Naive thymus-derived CD4-positive, alpha-beta T cell (primary cell): ENCODE results near the gene AMOTL1. TPM values are rescaled to one million over a fixed set of nuclear protein-coding genes. Genes with fewer than 3 reads are reported as not detected.

Experiments used
- ATAC-seq: fragments of 150-1000 bp; cut with Tn5 transposase; 2 replicates; pipeline ENCODE4 v1.10.0; 2021; ENCODE audit warnings: mild to moderate bottlenecking, moderate library complexity
- CTCF ChIA-PET: fragments of 350-600 bp; sonication (Branson Sonifier 250); formaldehyde crosslinking; loops from one replicate; lab custom pipeline; 2021; ENCODE audit warnings: antibody characterized with exemption; lab: Charles Lee
- POLR2A ChIA-PET: fragments of 350-600 bp; sonication (Branson Sonifier 250); formaldehyde crosslinking; loops from one replicate; lab custom pipeline; 2021; ENCODE audit warnings: antibody characterized with exemption, inconsistent platforms; lab: Charles Lee
- DNase-seq, 9 donors: peaks; one replicate each; pipeline versions ENCODE4 v3.0.0 to v3.0.0-alpha.2; 2020 to 2022; ENCODE audit warnings: mixed read lengths in 1 of 9
- H3K27ac ChIP-seq: one replicate; pipeline ENCODE4 v1.7.0; 2013; ENCODE audit warnings: mild to moderate bottlenecking, low read depth, low read length, moderate library complexity
- H3K27me3 ChIP-seq, 2 donors: one replicate each; pipeline ENCODE4 v1.7.0; 2013; ENCODE audit warnings: low read length in 2 of 2, mild to moderate bottlenecking in 2 of 2, moderate library complexity in 2 of 2; ENCODE audit not compliant: control insufficient read depth in 2 of 2, insufficient read depth in 2 of 2
- H3K36me3 ChIP-seq, 3 experiments: 1 replicate in 2 of 3; 2 replicates in 1 of 3; pipeline ENCODE4 v1.7.0; 2013; ENCODE audit warnings: low read length in 3 of 3, mild to moderate bottlenecking in 3 of 3, moderate library complexity in 1 of 3; ENCODE audit not compliant: insufficient read depth in 3 of 3, control insufficient read depth in 2 of 3
- H3K4me1 ChIP-seq, 2 donors: one replicate each; pipeline ENCODE4 v1.7.0; 2013; ENCODE audit warnings: low read length in 2 of 2, mild to moderate bottlenecking in 2 of 2, moderate library complexity in 1 of 2; ENCODE audit not compliant: control insufficient read depth in 2 of 2, insufficient read depth in 2 of 2
- H3K4me3 ChIP-seq: 2 replicates; pipeline ENCODE4 v1.7.0; 2013; ENCODE audit warnings: mild to moderate bottlenecking, low read length
- H3K9me3 ChIP-seq, 3 experiments: 1 replicate in 2 of 3; 2 replicates in 1 of 3; pipeline ENCODE4 v1.7.0; 2013; ENCODE audit warnings: low read length in 3 of 3; ENCODE audit not compliant: control insufficient read depth in 2 of 3
- H3K27ac Mint-ChIP-seq, 9 donors: one replicate each; pipeline ENCODE4 v1.8.0; 2020 to 2022; ENCODE audit warnings: mixed read lengths in 9 of 9, mild to moderate bottlenecking in 8 of 9, moderate library complexity in 5 of 9, inconsistent platforms in 2 of 9
- H3K27me3 Mint-ChIP-seq, 5 donors: one replicate each; pipeline ENCODE4 v1.8.0; 2021 to 2022; ENCODE audit warnings: mixed read lengths in 5 of 5, mild to moderate bottlenecking in 1 of 5
- H3K36me3 Mint-ChIP-seq, 5 donors: one replicate each; pipeline ENCODE4 v1.8.0; 2020 to 2022; ENCODE audit warnings: mixed read lengths in 5 of 5, mild to moderate bottlenecking in 3 of 5, inconsistent platforms in 1 of 5
- H3K4me1 Mint-ChIP-seq, 7 donors: one replicate each; pipeline ENCODE4 v1.8.0; 2020 to 2022; ENCODE audit warnings: mixed read lengths in 7 of 7, mild to moderate bottlenecking in 3 of 7, inconsistent platforms in 1 of 7
- H3K4me3 Mint-ChIP-seq, 10 donors: one replicate each; pipeline ENCODE4 v1.8.0; 2020 to 2022; ENCODE audit warnings: mild to moderate bottlenecking in 10 of 10, mixed read lengths in 10 of 10, moderate library complexity in 6 of 10, inconsistent platforms in 2 of 10
- H3K9me3 Mint-ChIP-seq, 11 donors: one replicate each; pipeline ENCODE4 v1.8.0; 2020 to 2022; ENCODE audit warnings: mixed read lengths in 11 of 11, mild to moderate bottlenecking in 4 of 11, inconsistent platforms in 1 of 11, moderate library complexity in 1 of 11
- intact Hi-C, 2 donors: fragments of 100-400 bp; cut with micrococcal nuclease; formaldehyde crosslinking; loops; one replicate each; pipeline ENCODE4 v1.15.1; 2023
- polyA plus RNA-seq, 2 donors: library from polyadenylated mRNA; unstranded; fragments of 300-500 nt; fragmentation: Illumina TruSeq; gene quantifications; one replicate each; pipeline ENCODE4 v1.2.3, GENCODE V29; 2021
- total RNA-seq, 6 experiments: library from RNA in 5 of 6; stranded (reverse) in 5 of 6; gene quantifications; 1 replicate in 5 of 6; 2 replicates in 1 of 6; pipeline ENCODE4 v1.2.3 and lab custom pipeline; 2021 to 2026

AMOTL1 gene
- total and polyA plus RNA-seq, 7 experiments from 2014 or later: 0.05 to 6.3 (median 0.27) TPM; not detected in 2

- H3K9me3 ChIP-seq: no peaks in the 10 kb centered on the region
- H3K27ac ChIP-seq: no peak overlapping the region
- intact Hi-C loops: no loop called here
- no peak overlapping the region for H3K4me3 ChIP-seq
- DNase-seq (no peak), ATAC-seq (no peak)
- Mint-ChIP-seq H3K27ac (no peak overlapping the region), H3K27me3 (peaks cover 45 to 74% (median 58%) of the 10 kb centered on the region in 5 donors), H3K9me3 (peaks cover 0 to 4% (median 0%) of the 10 kb centered on the region in 11 donors), H3K4me3 (no peak overlapping the region), H3K4me1 (peaks cover 0 to 14% (median 9%) of the 10 kb centered on the region in 7 donors), H3K36me3 (peaks cover 0 to 4% (median 0%) of the 10 kb centered on the region in 5 donors)
- POLR2A ChIA-PET: no interaction called here
- no peaks in the 10 kb centered on the region for H3K36me3 ChIP-seq
- H3K27me3 ChIP-seq: no peaks in the 10 kb centered on the region
- H3K4me1 ChIP-seq: no peaks in the 10 kb centered on the region
- CTCF ChIA-PET: no interaction called here
Observed at GRCh38 chr11:94774345-94774744, 6.2 kb downstream of the AMOTL1 start.

- H3K9me3 ChIP-seq: no peaks in the 10 kb centered on the region
- ChIA-PET CTCF (interaction anchor here (0.6 kb wide), 1 partner anchor 316 kb away, joined by 3 read pairs; no protein-coding TSS in a partner anchor), POLR2A (no interaction called here)
- H3K36me3 Mint-ChIP-seq: peaks cover 0 to 4% (median 0%) of the 10 kb centered on the region in 5 donors
- peaks cover 0 to 2% of the 10 kb centered on the region in 2 donors for H3K4me1 ChIP-seq
- DNase-seq (no peak), ATAC-seq (no peak)
- H3K9me3 Mint-ChIP-seq: peaks cover 0 to 4% (median 0%) of the 10 kb centered on the region in 11 donors
- no peaks in the 10 kb centered on the region for H3K27me3 ChIP-seq
- peaks cover 0 to 20% (median 8%) of the 10 kb centered on the region in 7 donors for H3K4me1 Mint-ChIP-seq
- H3K27ac ChIP-seq: no peak overlapping the region
- no peak overlapping the region for H3K4me3 Mint-ChIP-seq
- no peak overlapping the region for H3K4me3 ChIP-seq
- no peaks in the 10 kb centered on the region for H3K36me3 ChIP-seq
- H3K27ac Mint-ChIP-seq: no peak overlapping the region
- H3K27me3 Mint-ChIP-seq: peaks cover 33 to 67% (median 45%) of the 10 kb centered on the region in 5 donors
- intact Hi-C loops: no loop called here
Observed at GRCh38 chr11:94775567-94776327, 7.6 kb downstream of the AMOTL1 start.

- CTCF ChIA-PET: interaction anchor here (0.6 kb wide), 1 partner anchor 317 kb away, joined by 3 read pairs; no protein-coding TSS in a partner anchor
Observed at GRCh38 chr11:94776351-94777321, 8.5 kb downstream of the AMOTL1 start.

GRCh38 chr11:94780432-94780831 lies 12.3 kb downstream of the AMOTL1 start:
- Histone ChIP-seq H3K9me3 (no peaks in the 10 kb centered on the region), H3K36me3 (no peaks in the 10 kb centered on the region), H3K4me3 (no peak overlapping the region), H3K4me1 (peaks cover 0 to 5% of the 10 kb centered on the region in 2 donors), H3K27me3 (no peaks in the 10 kb centered on the region), H3K27ac (no peak overlapping the region)
- CTCF ChIA-PET: no interaction called here
- H3K27ac Mint-ChIP-seq: peak overlapping the region in 3 of 9 donors; percentile 0 to 62 (median 5)
- H3K27me3 Mint-ChIP-seq: peaks cover 4 to 35% (median 17%) of the 10 kb centered on the region in 5 donors
- DNase-seq (no peak), ATAC-seq (no peak)
- POLR2A ChIA-PET: no interaction called here
- intact Hi-C loops: loop anchor here in 1 of 2 donors (10.0 kb wide), 1 partner anchor 284 kb away; the partner anchor contains the start of gene SRSF8
- H3K9me3 Mint-ChIP-seq: no peaks in the 10 kb centered on the region
- H3K4me3 Mint-ChIP-seq: peak overlapping the region in 8 of 10 donors; percentile 11 to 68 (median 58)
- H3K4me1 Mint-ChIP-seq: peaks cover 0 to 26% (median 11%) of the 10 kb centered on the region in 7 donors
- H3K36me3 Mint-ChIP-seq: no peaks in the 10 kb centered on the region

More at GRCh38 chr11:94776351-94777321, 8.5 kb downstream of the AMOTL1 start:
- Histone ChIP-seq H3K9me3 (no peaks in the 10 kb centered on the region), H3K27me3 (no peaks in the 10 kb centered on the region), H3K27ac (no peak overlapping the region), H3K4me1 (peaks cover 0 to 5% of the 10 kb centered on the region in 2 donors), H3K4me3 (no peak overlapping the region), H3K36me3 (no peaks in the 10 kb centered on the region)
- DNase-seq: no peak
- Mint-ChIP-seq H3K36me3 (peaks cover 0 to 4% (median 0%) of the 10 kb centered on the region in 5 donors), H3K9me3 (peaks cover 0 to 4% (median 0%) of the 10 kb centered on the region in 11 donors), H3K27ac (peak overlapping the region in 1 of 9 donors; percentile 46), H3K4me1 (peaks cover 0 to 23% (median 11%) of the 10 kb centered on the region in 7 donors), H3K27me3 (peaks cover 26 to 59% (median 38%) of the 10 kb centered on the region in 5 donors), H3K4me3 (no peak overlapping the region)
- no peak for ATAC-seq
- intact Hi-C loops: no loop called here
- POLR2A ChIA-PET: no interaction called here

- Mint-ChIP-seq H3K27ac (no peak overlapping the region), H3K9me3 (no peaks in the 10 kb centered on the region), H3K27me3 (peaks cover 4 to 38% (median 15%) of the 10 kb centered on the region in 5 donors), H3K4me1 (peaks cover 0 to 18% (median 10%) of the 10 kb centered on the region in 7 donors), H3K4me3 (no peak overlapping the region), H3K36me3 (no peaks in the 10 kb centered on the region)
- intact Hi-C loops: loop anchor here in 1 of 2 donors (10.0 kb wide), 1 partner anchor 283 kb away; the partner anchor contains the start of gene SRSF8
- ChIA-PET POLR2A (no interaction called here), CTCF (no interaction called here)
- Histone ChIP-seq H3K27ac (no peak overlapping the region), H3K36me3 (no peaks in the 10 kb centered on the region), H3K4me1 (peaks cover 0 to 5% of the 10 kb centered on the region in 2 donors), H3K27me3 (no peaks in the 10 kb centered on the region), H3K9me3 (no peaks in the 10 kb centered on the region), H3K4me3 (no peak overlapping the region)
- ATAC-seq (no peak), DNase-seq (no peak)
Observed at GRCh38 chr11:94781837-94782236, 13.7 kb downstream of the AMOTL1 start.

- Histone ChIP-seq H3K27ac (no peak overlapping the region), H3K9me3 (no peaks in the 10 kb centered on the region), H3K36me3 (no peaks in the 10 kb centered on the region), H3K4me1 (peaks cover 0 to 5% of the 10 kb centered on the region in 2 donors), H3K4me3 (no peak overlapping the region), H3K27me3 (no peaks in the 10 kb centered on the region)
- no peaks in the 10 kb centered on the region for H3K9me3 Mint-ChIP-seq
- intact Hi-C loops: loop anchor here in 1 of 2 donors (10.0 kb wide), 1 partner anchor 282 kb away; the partner anchor contains the start of gene SRSF8
- ATAC-seq: no peak
- peaks cover 0 to 18% (median 10%) of the 10 kb centered on the region in 7 donors for H3K4me1 Mint-ChIP-seq
- no peak overlapping the region for H3K27ac Mint-ChIP-seq
- ChIA-PET POLR2A (no interaction called here), CTCF (no interaction called here)
- no peak for DNase-seq
- H3K4me3 Mint-ChIP-seq: no peak overlapping the region
- peaks cover 4 to 38% (median 15%) of the 10 kb centered on the region in 5 donors for H3K27me3 Mint-ChIP-seq
- no peaks in the 10 kb centered on the region for H3K36me3 Mint-ChIP-seq
Observed at GRCh38 chr11:94782446-94782845, 14.3 kb downstream of the AMOTL1 start.
